Activated CD4-positive, alpha-beta T cell treated with anti-CD3 and anti-CD28 coated beads, Interleukin-2, amount 50 U/mL, for 16 hours (primary cell): ENCODE results near the gene LIN7C.
"Not testable (repeated sequence)": the region's sequence is repeated elsewhere in the genome, so short reads cannot be mapped to it uniquely, and the experiment has no call there.

ENCODE experiments used
- DNase-seq: peaks from one replicate; pipeline ENCODE4 v3.0.0-alpha.2; 2020

LIN7C gene

DNA sequence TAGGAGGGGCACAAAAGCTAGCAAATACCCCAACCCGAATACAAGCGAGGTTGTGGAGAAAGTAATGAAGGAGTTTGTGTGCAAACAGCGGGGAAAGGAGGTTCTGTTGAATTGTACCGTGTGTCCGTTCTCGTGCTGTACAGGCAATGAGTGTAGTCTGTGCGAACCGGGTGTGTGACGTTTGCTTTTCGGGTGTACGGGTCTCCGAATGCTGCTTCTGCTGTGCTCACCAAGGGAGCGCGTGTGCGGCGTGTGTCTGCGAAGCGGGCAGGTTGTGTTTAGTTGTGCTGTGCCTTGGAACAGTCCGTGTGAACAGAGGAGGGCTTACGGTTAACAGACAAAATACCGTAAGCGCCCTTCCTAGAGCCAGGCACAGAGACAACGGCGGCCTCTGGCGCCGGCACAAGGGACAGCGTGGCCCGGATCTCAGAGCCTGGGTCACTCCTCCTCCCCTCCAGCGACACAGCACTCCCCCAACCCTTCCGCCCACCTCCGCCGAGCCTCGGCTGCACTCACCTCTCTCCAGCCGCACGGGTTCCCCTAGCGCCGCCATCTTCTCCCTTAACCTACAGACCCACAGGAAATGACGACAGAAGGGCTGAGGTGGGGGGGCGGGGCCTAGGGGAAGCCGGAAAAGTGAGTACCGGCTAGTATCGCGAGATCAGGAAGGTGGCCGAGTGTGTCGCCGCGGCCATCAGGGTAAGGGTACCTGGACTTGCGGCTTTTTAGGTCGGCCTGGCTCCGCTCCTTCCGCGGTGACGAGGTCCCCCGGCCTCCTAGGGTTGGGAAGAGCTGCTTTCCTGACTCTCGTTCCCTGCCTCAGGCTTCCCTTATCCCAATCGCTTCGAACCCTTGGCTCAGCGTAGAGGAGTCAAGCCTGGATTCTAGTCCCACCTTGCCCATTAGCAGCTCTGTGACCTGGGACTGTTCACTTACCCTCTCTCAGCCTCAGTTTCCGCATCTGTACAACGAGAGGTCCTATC, at the start of gene LIN7C:
Gene LIN7C (minus strand): TSS at position 570 of the 983 bp plus-strand sequence. CDS start 17 bp downstream, at position 553.
- DNase-seq: peak; percentile 96

DNA sequence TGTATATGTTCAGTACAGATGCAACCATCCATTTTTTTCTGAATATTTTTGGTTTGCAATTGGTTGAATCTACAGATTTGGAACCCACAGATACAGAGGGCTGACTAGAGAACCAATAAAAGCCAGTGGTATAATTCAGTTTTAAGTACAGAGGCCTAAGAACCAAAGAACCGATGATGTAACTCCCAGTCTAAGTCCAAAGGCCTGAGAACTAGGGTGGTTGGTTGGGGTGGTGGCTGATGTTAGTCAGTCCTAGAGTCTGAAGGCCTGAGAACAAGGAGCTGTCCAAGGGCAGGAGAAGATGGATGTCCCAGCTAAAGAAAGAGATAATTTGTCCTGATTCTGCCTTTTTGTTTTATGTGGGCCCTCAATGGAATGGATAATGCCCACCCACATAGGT, 48.7 kb upstream of the LIN7C start:
- DNase-seq: no peak

GRCh38 chr11:27553186-27553585, 46.6 kb upstream of the LIN7C start:
- DNase-seq: no peak

DNA sequence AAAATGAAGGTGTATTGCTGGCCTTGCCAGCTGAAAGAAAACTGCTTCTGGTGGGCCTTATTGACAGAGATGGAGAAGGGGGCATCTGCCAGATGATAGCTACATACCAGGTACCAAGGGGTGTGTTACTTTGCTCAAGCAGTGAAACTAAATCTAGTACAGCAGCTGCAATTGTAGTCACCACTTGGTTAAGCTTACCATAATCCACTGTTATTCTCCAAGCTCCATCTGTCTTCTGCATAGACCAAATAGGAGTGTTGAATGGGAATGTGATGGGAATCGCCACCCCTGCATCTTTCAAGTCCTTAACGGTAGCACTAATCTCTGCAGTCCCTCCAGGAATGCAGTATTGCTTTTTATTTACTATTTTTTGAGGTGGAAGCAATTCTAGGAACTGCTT, 45.8 kb upstream of the LIN7C start:
- no peak for DNase-seq

GRCh38 chr11:27551127-27551526, 44.6 kb upstream of the LIN7C start:
- DNase-seq: no peak

DNA sequence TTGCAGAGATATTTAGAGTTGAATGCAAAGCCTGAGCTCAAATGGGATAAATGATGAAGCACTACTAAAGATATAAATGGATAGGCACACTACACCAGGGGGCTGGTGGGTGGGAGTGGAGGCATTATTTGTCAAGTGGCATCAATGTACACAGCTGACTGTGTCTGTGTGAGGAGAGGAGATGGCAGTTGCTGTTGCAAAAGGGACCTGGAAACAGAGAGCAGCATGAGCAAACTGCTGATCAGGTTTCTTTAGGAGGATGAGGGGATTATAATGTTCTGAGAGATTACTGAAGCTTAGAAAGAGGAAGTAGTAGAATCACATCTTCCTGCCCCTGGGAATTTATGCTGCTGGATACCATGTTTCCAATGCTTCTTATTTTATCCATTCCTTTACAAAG, 39.4 kb upstream of the LIN7C start:
- no peak for DNase-seq

DNA sequence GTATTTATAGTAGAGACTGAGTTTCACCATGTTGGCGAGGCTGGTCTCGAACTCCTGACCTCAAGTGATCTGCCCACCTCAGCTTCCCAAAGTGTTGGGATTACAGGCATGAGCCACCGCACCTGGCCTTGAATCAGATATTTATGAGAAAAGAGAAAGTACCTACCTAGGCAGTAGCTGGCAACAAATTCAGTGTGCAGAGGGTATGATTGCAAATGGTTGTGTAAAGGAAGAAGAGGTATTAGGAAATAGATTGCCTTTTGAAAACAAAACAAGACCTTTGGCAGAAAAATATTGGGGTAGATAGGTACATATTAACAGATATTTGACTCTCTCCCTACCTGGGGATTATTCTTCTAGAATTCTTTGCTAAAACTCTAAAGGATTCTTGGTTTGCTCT, 38.5 kb upstream of the LIN7C start:
- no peak for DNase-seq

DNA sequence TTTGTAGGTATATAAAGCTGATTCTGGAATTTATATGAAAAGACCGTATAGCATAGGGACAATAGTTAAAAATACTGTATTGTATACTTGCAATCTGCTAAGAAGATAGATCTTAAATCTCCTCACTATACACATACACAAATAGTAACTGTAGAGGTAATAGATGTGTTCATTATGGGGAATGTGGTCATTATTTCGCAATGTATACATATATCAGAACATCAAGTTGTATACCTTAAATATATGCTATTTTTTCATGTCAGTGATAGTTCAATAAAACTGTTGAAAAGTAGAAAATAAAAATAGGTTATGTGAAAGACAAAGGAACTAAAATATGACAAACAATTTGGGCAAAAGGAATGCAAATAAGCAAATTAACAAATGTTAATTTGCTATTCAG, 35.2 kb upstream of the LIN7C start:
- no peak for DNase-seq

GRCh38 chr11:27540051-27540450, 33.5 kb upstream of the LIN7C start:
- DNase-seq: no peak

DNA sequence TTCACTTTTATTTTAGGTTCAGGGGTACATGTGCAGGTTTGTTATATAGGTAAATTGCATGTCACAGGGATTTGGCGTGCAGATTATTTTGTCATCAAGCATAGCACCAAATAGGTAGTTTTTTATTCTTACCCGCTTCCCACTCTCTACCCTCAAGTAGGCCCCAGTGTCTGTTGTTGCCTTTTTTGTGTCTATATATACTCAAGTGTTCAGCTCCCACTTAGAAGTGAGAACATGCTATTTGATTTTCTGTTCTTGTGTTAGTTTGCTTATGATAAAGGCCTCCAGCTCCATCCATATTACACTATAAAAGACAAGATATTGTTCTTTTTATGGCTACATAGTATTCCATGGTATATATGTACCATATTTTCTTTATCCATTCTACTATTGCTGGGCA, 28.5 kb upstream of the LIN7C start:
- DNase-seq: no peak

GRCh38 chr11:27532652-27533325, 26.2 kb upstream of the LIN7C start:
- DNase-seq: peak; percentile 25

- no peak for DNase-seq
Observed at GRCh38 chr11:27528712-27529111, 22.1 kb upstream of the LIN7C start.

GRCh38 chr11:27526535-27526934, 20.0 kb upstream of the LIN7C start:
- DNase-seq: no peak

GRCh38 chr11:27525824-27526516, 19.4 kb upstream of the LIN7C start:
- DNase-seq: no peak

GRCh38 chr11:27524155-27524554, 17.6 kb upstream of the LIN7C start:
- no peak for DNase-seq

DNA sequence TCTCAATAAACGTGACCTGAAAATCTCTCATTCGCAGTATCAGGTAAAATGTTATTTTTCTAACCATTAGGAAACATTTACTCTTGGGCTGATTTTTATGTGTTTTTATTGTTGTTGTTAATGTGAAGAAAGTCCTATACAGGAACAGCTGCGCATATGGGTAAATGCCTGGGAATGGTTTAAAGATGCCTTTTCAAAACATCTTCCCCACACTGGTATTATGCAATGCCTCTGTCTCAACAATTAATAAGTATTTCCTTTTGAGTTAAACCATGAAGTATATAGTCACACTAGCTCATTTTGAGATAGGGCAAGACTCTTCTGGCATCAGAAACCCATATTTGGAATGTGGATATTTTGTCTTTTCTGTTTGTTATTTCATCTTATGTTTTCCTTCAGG, 13.7 kb upstream of the LIN7C start:
- DNase-seq: no peak

DNA sequence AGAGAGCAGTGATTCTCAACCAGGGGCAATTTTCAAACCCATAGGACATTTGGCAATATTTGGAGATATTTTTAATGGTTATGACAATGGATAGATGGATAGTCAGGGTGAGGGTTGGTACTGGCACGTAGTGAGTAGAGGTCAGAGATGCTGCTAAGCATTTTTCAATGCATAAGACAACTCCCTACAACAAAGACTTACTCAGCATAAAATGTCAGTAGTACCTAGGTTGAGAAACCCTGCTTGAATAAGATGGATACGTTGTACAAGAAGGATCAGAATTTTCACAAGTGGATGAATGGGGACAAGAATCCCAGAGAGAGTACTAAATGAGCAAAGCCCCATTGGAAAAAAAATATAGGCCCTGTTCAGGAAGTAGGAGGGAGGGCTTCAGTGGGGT, 11.9 kb upstream of the LIN7C start:
- no peak for DNase-seq

GRCh38 chr11:27517490-27517889, 10.9 kb upstream of the LIN7C start:
- not testable (repeated sequence) for DNase-seq

- DNase-seq: no peak
Observed at GRCh38 chr11:27514558-27514957, 8.0 kb upstream of the LIN7C start.

GRCh38 chr11:27514076-27514475, 7.5 kb upstream of the LIN7C start:
- DNase-seq: no peak

GRCh38 chr11:27513389-27513788, 6.8 kb upstream of the LIN7C start:
- DNase-seq: no peak

- DNase-seq: no peak
Observed at GRCh38 chr11:27512238-27512637, 5.7 kb upstream of the LIN7C start.

- DNase-seq: no peak
Observed at GRCh38 chr11:27509908-27510307, 3.3 kb upstream of the LIN7C start.
